Fibroblast of lung (primary cell): ENCODE data around the gene MAP2K5. TPM values are rescaled to one million over a fixed set of nuclear protein-coding genes. Genes with fewer than 3 reads are reported as not detected.

Experiments used
- DNase-seq, 2 donors: peaks; one replicate each; pipeline versions ENCODE4 v3.0.0 to v3.0.0-alpha.2; 2010; ENCODE audit warnings: low read depth in 2 of 2
- H2AFZ ChIP-seq: 2 replicates; pipeline ENCODE4 v1.5.1; 2012; ENCODE audit warnings: low read length, control low read depth, inconsistent platforms
- H3K27ac ChIP-seq: 2 replicates; pipeline ENCODE4 v1.5.1; 2011; ENCODE audit warnings: low read length, control low read depth; ENCODE audit not compliant: insufficient read depth
- H3K27me3 ChIP-seq: 2 replicates; pipeline ENCODE4 v1.5.1; 2011; ENCODE audit warnings: mild to moderate bottlenecking, low read length; ENCODE audit not compliant: control insufficient read depth, insufficient read depth
- H3K36me3 ChIP-seq: 2 replicates; pipeline ENCODE4 v1.5.1; 2011; ENCODE audit warnings: low read length; ENCODE audit not compliant: control insufficient read depth, insufficient read depth
- H3K4me1 ChIP-seq: 2 replicates; pipeline ENCODE4 v1.5.1; 2011; ENCODE audit warnings: low read length; ENCODE audit not compliant: control insufficient read depth, insufficient read depth; ENCODE audit errors: extremely low read depth
- H3K4me2 ChIP-seq: 2 replicates; pipeline ENCODE4 v1.5.1; 2011; ENCODE audit warnings: low read length, control low read depth; ENCODE audit not compliant: insufficient read depth; ENCODE audit errors: extremely low read depth
- H3K4me3 ChIP-seq, 4 experiments: fragments of 200-600 bp in 1 of 4; sonication (generic) in 1 of 4; replicated peaks in 1 of 4; 2 replicates each; pipeline ENCODE4 v1.5.1; 2011 to 2016; ENCODE audit warnings: low read length in 4 of 4, low read depth in 3 of 4, mild to moderate bottlenecking in 3 of 4, control low read depth in 2 of 4, inconsistent platforms in 1 of 4, mixed read lengths in 1 of 4; ENCODE audit not compliant: insufficient read depth in 1 of 4; ENCODE audit errors: control extremely low read depth in 1 of 4
- H3K79me2 ChIP-seq: 2 replicates; pipeline ENCODE4 v1.5.1; 2012; ENCODE audit warnings: mild to moderate bottlenecking, low read length, inconsistent platforms; ENCODE audit not compliant: control insufficient read depth, insufficient read depth
- H3K9ac ChIP-seq: 2 replicates; pipeline ENCODE4 v1.5.1; 2011; ENCODE audit warnings: mild to moderate bottlenecking, low read length, control low read depth; ENCODE audit not compliant: insufficient read depth
- H3K9me3 ChIP-seq: 2 replicates; pipeline ENCODE4 v1.5.1; 2012; ENCODE audit warnings: low read depth, low read length; ENCODE audit not compliant: control insufficient read depth, insufficient read depth
- H4K20me1 ChIP-seq: 2 replicates; pipeline ENCODE4 v1.5.1; 2011; ENCODE audit warnings: low read length; ENCODE audit not compliant: control insufficient read depth, insufficient read depth; ENCODE audit errors: extremely low read depth
- CTCF ChIP-seq, 2 donors: IDR thresholded peaks in 1 of 2; conservative IDR thresholded peaks in 1 of 2; 1 replicate in 1 of 2; 2 replicates in 1 of 2; pipeline ENCODE4 v1.5.1; 2011 to 2012; ENCODE audit warnings: low read length in 2 of 2, control low read depth in 1 of 2, inconsistent platforms in 1 of 2, low read depth in 1 of 2, mild to moderate bottlenecking in 1 of 2
- EZH2 ChIP-seq: IDR thresholded peaks from 2 replicates; pipeline ENCODE4 v1.5.1; 2012; ENCODE audit warnings: low read length, control low read depth, mild to moderate bottlenecking; ENCODE audit errors: missing control alignments
- polyA plus RNA-seq, 2 donors: library from polyadenylated mRNA; depleted of rRNA in 1 of 2; stranded (reverse) in 1 of 2; unstranded in 1 of 2; fragments of >200 nt; gene quantifications; 2 replicates each; pipeline ENCODE4 v1.2.1, GENCODE V29; 2011 to 2012; ENCODE audit warnings: missing spikeins in 1 of 2
- total RNA-seq: library from RNA; depleted of rRNA; stranded (reverse); fragments of >200 nt; gene quantifications from 2 replicates; pipeline ENCODE4 v1.2.1, GENCODE V29; 2014

Gene MAP2K5
- total and polyA plus RNA-seq, 2 donors (not counting 1 experiment from before 2014, with no cell fraction given), result 5.7 to 10.2 TPM

- H3K4me3 ChIP-seq, result no peak overlapping the region
- no peak overlapping the region for H3K4me2 ChIP-seq
- H3K9me3 ChIP-seq, result no peaks in the 10 kb centered on the region
- H2AFZ ChIP-seq, result no peak overlapping the region
- TF ChIP-seq EZH2 (no peak), CTCF (conservative IDR thresholded peaks at IDR 0.05 in 1 of 2, IDR thresholded peaks at IDR 0.05 in 1 of 2; ENCODE audit: low read depth in 1 of 2, low read length in 2 of 2) (no peak)
- H4K20me1 ChIP-seq, result no peaks in the 10 kb centered on the region
- peaks cover 9% of the 10 kb centered on the region for H3K4me1 ChIP-seq
- DNase-seq, result no peak
- no peak overlapping the region for H3K9ac ChIP-seq
- H3K27ac ChIP-seq, result no peak overlapping the region
- H3K27me3 ChIP-seq, result no peaks in the 10 kb centered on the region
- H3K79me2 ChIP-seq, result no peaks in the 10 kb centered on the region
- H3K36me3 ChIP-seq, result no peaks in the 10 kb centered on the region
Observed at GRCh38 chr15:67505675-67506572, 36.6 kb upstream of the MAP2K5 start.

GRCh38 chr15:67506775-67507747, 35.4 kb upstream of the MAP2K5 start:
- Histone ChIP-seq H3K27me3 (no peaks in the 10 kb centered on the region), H3K79me2 (no peaks in the 10 kb centered on the region), H4K20me1 (no peaks in the 10 kb centered on the region), H3K4me2 (no peak overlapping the region), H3K36me3 (no peaks in the 10 kb centered on the region), H3K9ac (no peak overlapping the region), H2AFZ (no peak overlapping the region), H3K9me3 (no peaks in the 10 kb centered on the region), H3K27ac (no peak overlapping the region), H3K4me3 (no peak overlapping the region), H3K4me1 (peaks cover 16% of the 10 kb centered on the region)
- DNase-seq, result peak in 1 of 2 donors; percentile 88
- no peak for TF ChIP-seq EZH2
- no peak for TF ChIP-seq CTCF (conservative IDR thresholded peaks at IDR 0.05 in 1 of 2, IDR thresholded peaks at IDR 0.05 in 1 of 2; ENCODE audit: low read depth in 1 of 2, low read length in 2 of 2)

GRCh38 chr15:67508407-67508806, 34.1 kb upstream of the MAP2K5 start:
- H3K4me2 ChIP-seq, result no peak overlapping the region
- DNase-seq, result peak in 1 of 2 donors; percentile 56
- no peaks in the 10 kb centered on the region for H3K27me3 ChIP-seq
- H3K36me3 ChIP-seq, result no peaks in the 10 kb centered on the region
- H3K27ac ChIP-seq, result no peak overlapping the region
- H3K9ac ChIP-seq, result no peak overlapping the region
- H3K79me2 ChIP-seq, result no peaks in the 10 kb centered on the region
- H2AFZ ChIP-seq, result no peak overlapping the region
- TF ChIP-seq EZH2 (no peak), CTCF (conservative IDR thresholded peaks at IDR 0.05 in 1 of 2, IDR thresholded peaks at IDR 0.05 in 1 of 2; ENCODE audit: low read depth in 1 of 2, low read length in 2 of 2) (no peak)
- no peak overlapping the region for H3K4me3 ChIP-seq
- H3K4me1 ChIP-seq, result peaks cover 17% of the 10 kb centered on the region
- no peaks in the 10 kb centered on the region for H4K20me1 ChIP-seq
- H3K9me3 ChIP-seq, result no peaks in the 10 kb centered on the region
